HG03280 (cell line): ENCODE results near the gene MSH3.
"Not testable (repeated sequence)": the region's sequence is repeated elsewhere in the genome, so short reads cannot be mapped to it uniquely, and the experiment has no call there.

Source experiments
- ATAC-seq: cut with Tn5 transposase; IDR thresholded peaks from one replicate; pipeline ENCODE4 v1.9.1; 2021; ENCODE audit warnings: mild to moderate bottlenecking, moderate library complexity; ENCODE audit not compliant: unreplicated experiment

Gene MSH3

GRCh38 chr5:80789319-80790016 lies 135.0 kb downstream of the MSH3 start:
- not testable (repeated sequence) for ATAC-seq

DNA sequence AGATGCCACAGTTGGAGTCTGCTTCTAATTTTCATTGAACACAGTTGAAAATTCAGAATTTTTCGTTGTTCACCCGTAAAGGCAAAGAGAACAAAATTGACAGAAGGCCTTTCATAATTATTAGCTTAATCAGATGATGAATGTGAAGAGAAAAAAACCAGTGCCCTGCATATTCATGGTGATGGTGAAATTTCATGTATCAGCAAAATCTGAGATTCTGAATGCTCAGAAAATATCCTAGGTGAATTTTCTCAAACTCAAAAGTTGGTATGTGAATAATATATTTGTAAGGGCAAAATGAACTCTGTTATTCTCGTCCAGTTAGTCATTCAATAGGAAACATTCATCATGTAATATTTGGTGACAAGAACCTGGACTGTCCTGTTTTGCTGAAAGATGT lies 136.2 kb downstream of the MSH3 start:
- no peak for ATAC-seq

DNA sequence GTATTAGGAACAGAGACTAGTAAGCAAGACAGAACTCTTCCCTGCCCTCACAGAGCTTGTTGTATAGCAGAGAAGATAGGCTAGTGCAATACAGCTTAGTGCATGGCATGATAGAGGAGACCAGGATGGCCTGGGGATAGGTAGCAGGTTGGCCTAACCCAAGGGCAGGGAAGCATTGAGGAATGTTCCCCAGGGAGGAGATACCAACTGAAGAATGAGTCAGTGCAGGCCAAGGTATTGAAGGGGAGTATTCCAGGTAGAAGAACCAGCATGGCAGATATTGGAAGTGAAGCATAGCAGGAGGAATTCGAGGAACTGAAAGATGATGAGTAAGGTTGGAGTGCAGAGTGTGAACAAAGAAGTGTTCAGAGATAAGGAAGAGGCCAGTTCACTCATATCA lies 138.9 kb downstream of the MSH3 start:
- no peak for ATAC-seq

GRCh38 chr5:80796846-80797245 lies 142.4 kb downstream of the MSH3 start:
- ATAC-seq, result no peak

GRCh38 chr5:80797428-80798024 lies 143.1 kb downstream of the MSH3 start:
- ATAC-seq, result no peak

- ATAC-seq, result no peak
Measured at GRCh38 chr5:80798166-80798565, 143.7 kb downstream of the MSH3 start.

GRCh38 chr5:80798633-80799032 lies 144.2 kb downstream of the MSH3 start:
- no peak for ATAC-seq

GRCh38 chr5:80799041-80799440 lies 144.6 kb downstream of the MSH3 start:
- ATAC-seq, result no peak

DNA sequence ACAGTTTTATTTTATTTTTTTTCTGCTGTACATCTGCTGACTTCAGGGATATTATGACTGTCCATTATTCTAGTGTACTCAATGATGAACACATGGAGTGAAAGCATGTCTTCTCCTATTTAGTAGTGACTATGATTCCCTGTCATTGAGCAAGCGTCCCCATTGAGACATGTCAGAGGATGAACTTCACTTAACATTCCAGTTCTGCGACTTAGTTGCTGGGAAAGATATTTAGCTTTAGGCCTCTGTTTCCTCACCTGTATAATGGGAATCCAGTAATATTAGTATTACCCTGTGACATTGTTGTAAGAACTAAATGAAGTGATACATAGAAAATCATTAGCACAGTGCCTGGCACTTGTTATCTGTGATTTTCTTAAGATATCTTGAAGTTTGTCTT lies 145.1 kb downstream of the MSH3 start:
- no peak for ATAC-seq

DNA sequence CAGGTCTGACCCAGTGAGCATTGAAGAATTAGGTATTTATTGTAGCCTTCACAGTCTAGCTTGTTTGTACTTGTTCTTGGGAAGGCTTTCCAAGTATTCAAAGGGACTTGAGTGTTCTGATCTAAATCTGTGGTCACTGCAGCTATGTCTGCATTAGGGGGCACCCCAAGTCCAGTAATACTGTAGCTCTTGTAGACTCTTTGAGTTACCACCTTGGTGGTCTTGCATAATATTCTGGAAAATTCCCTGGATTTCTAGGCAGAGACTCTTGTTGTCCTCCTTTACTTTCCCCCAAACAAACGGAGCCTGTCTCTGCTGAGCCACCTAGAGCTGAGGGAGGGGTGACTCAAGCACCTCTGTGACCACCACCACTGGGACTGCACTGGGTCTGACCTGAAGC lies 149.9 kb downstream of the MSH3 start:
- no peak for ATAC-seq

DNA sequence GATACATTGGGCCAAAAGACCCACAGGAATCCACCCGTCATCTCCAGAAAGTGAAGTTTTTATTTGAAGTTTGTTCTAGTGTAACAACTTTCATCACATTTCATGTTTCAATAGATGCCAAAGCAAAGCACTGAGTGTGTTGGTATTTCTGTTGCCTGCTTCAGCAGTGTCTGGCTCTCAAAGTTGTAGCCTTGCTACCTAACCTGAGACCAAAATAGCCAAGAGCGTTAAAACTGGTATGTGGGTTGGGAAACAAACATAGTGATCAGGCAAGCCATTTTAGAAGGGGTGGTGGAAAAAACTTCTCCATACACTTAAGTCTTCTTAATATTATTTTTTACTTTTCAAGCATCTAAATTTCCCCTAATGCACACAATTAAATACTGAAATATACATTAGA lies 150.6 kb downstream of the MSH3 start:
- ATAC-seq, result no peak

- no peak for ATAC-seq
Measured at GRCh38 chr5:80806929-80807328, 152.5 kb downstream of the MSH3 start.

DNA sequence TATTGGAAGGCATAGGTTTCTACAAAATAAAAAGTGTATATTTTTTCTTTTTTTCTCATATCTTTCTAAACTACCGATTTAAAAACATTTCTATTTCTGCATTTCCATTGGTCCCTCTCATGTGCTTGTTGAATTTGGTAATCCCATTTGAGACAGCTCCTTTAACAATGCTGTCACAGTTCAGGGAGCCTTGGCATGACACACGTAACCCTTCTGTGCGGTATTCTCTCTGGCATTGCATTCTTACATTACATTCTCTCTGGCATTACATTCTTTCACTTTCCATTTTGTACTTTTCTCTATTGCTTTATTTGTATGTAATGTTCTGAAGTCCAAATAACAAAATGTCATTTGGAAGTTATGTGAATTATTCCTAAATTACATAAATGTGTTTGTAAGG lies 155.0 kb downstream of the MSH3 start:
- ATAC-seq, result no peak

- ATAC-seq, result no peak
Measured at GRCh38 chr5:80810425-80810824, 156.0 kb downstream of the MSH3 start.

GRCh38 chr5:80816590-80816989 lies 162.1 kb downstream of the MSH3 start:
- no peak for ATAC-seq

GRCh38 chr5:80820685-80821084 lies 166.2 kb downstream of the MSH3 start:
- ATAC-seq, result no peak

DNA sequence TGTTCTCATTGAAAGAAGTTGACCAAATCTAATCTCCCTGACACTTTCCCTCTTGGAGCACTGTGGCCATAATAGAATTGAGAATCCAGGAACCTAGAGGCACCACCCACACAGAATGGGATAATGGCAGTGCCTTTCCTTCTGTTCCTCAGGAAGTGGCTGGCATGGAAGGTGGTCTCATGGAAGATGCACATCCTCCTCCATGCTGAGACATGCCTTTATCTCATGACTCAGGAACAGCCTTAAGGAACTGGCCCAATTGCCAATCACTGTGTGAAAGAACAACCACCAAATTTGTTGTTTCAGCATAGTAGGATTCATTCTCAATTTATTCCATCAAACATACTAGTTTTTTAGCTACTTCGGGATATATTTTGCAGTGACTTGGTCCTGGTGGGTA lies 168.2 kb downstream of the MSH3 start:
- no peak for ATAC-seq

DNA sequence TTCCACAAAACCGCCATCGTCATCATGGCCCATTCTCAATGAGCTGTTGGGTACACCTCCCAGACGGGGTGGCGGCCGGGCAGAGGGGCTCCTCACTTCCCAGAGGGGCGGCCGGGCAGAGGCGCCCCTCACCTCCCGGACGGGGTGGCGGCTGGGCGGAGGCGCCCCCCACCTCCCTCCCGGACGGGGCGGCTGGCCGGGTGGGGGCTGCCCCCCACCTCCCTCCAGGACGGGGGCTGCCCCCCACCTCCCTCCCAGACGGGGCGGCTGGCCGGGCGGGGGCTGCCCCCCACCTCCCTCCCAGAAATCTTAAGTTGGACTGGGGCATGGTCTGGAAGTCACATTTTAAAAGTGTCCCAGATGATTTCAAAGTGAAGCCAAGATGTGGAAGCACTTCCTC lies 169.7 kb downstream of the MSH3 start:
- ATAC-seq, result not testable (repeated sequence)

DNA sequence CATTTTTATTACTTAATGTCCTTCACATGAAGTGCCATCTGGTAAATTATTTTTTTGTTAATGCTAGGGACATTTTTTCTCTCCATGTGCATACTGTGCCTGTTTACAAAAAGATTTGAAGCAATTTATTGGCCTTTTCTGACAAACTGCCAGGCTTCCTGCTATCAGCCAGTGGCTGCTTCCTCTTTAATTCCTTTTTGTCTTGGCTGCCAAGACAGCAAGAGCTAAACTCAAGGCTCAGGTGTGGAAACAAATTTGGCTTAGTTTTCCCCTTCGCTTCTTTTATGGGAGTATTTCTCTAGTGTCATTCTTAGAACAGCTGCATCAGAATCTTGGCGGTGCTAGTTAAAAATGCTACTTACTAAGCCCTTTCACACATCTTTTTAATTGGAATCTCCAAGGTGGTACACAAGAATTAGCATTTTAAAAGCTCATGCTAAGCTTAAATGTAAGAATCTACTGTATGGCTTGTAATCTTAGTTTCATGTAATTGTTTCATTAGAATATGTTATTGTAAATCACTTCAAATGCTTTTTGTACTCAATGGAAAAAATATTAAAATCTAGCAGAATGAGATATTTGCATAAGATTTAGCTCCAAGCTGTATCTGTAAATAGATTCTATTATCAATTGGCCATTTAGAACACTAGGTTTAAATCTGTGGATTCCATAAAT lies 171.5 kb downstream of the MSH3 start:
- no peak for ATAC-seq

DNA sequence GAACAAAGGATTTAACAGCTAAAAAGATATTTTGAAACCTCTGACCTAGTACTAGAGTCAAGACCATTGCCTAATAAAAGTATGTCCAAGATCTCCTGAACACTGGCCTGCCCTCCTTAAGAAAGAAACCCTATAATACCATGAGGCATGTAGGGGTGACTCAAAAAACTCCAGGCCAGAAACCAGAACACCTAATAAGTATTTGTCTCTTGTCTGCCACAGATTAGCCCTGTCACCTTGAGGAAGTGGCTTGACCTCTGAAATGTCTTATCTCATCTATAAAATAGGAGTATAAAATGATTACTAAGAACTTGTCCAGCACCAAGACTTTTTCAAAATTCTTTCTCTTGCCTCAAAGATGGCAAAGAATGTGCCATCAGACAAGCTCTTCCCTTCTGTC lies 180.3 kb downstream of the MSH3 start:
- no peak for ATAC-seq

DNA sequence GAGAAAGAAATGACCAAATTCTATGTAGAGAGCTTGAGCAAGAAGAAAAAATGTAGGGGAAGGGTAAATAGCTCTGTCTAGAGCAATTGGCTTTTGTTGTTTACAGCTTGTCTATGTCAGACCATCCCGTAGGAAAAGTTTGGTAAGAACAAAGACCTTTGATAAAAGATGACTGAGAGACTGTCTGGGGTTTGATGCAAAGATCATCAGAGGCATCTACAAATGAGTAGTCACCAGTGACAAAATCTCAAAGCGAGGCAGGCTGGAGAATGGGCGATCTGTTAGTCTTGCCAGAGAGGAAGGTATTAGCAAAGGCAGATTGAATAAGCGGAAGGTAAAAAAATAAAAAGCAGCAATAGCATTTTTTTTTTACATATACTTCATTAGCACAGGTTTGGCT lies 180.7 kb downstream of the MSH3 start:
- ATAC-seq, result no peak

GRCh38 chr5:80837679-80838078 lies 183.2 kb downstream of the MSH3 start:
- no peak for ATAC-seq
